ENCODE measurements around the gene PCK1. TPM values are rescaled to one million over a fixed set of nuclear protein-coding genes. Genes with fewer than 3 reads are reported as not detected.

Gene PCK1
- total and polyA plus RNA-seq, 2 donors (not counting 1 experiment from before 2014, with no cell fraction given) = under 0.01 TPM; not detected in 1

GRCh38 chr20:57595041-57596030 is 34.4 kb downstream of the PCK1 start:
- no peak for DNase-seq (ENCODE audit: low read depth in 2 of 2)
- H3K9me3 ChIP-seq (ENCODE audit: control insufficient read depth, insufficient read depth, low read depth, low read length) = no peaks in the 10 kb centered on the region
- TF ChIP-seq, protein P1, sequence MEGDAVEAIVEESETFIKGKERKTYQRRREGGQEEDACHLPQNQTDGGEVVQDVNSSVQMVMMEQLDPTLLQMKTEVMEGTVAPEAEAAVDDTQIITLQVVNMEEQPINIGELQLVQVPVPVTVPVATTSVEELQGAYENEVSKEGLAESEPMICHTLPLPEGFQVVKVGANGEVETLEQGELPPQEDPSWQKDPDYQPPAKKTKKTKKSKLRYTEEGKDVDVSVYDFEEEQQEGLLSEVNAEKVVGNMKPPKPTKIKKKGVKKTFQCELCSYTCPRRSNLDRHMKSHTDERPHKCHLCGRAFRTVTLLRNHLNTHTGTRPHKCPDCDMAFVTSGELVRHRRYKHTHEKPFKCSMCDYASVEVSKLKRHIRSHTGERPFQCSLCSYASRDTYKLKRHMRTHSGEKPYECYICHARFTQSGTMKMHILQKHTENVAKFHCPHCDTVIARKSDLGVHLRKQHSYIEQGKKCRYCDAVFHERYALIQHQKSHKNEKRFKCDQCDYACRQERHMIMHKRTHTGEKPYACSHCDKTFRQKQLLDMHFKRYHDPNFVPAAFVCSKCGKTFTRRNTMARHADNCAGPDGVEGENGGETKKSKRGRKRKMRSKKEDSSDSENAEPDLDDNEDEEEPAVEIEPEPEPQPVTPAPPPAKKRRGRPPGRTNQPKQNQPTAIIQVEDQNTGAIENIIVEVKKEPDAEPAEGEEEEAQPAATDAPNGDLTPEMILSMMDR (conservative IDR thresholded peaks at IDR 0.05 in 1 of 2, IDR thresholded peaks at IDR 0.05 in 1 of 2; ENCODE audit: low read depth in 1 of 2, low read length in 2 of 2) = no peak
- TF ChIP-seq EZH2 (IDR thresholded peaks at IDR 0.05; ENCODE audit: low read length, missing control alignments) = no peak

DNA sequence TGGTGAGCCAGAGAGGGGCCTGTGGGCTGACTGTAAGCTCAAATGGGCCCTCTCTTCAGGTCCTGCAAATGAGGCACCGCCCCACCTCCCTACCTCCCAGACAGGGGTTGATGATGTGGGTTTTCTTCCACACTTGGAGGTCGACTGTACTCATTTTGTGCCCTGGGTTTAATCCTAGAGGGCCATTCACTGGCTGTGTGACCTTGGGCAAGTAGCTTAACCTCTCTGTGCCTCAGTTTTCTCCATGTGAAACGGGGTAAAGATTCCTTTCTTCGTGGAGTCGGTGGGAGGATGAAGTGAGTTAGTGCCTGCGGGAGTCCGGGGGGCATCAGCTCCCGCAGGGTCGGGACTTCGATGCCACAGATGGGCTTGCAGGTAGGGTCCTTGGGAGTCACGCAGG is 35.4 kb downstream of the PCK1 start:
- no peak overlapping the region for H3K9ac ChIP-seq (ENCODE audit: insufficient read depth, low read length)
- H3K9me3 ChIP-seq (ENCODE audit: control insufficient read depth, insufficient read depth, low read depth, low read length) = no peaks in the 10 kb centered on the region
- H3K27me3 ChIP-seq (ENCODE audit: control insufficient read depth, insufficient read depth, low read length) = no peaks in the 10 kb centered on the region
- H3K4me3 ChIP-seq (replicated peaks in 1 of 4; ENCODE audit: control extremely low read depth in 1 of 4, insufficient read depth in 1 of 4, low read depth in 3 of 4, low read length in 4 of 4) = no peak overlapping the region
- no peak for DNase-seq (ENCODE audit: low read depth in 2 of 2)
- no peaks in the 10 kb centered on the region for H4K20me1 ChIP-seq (ENCODE audit: control insufficient read depth, extremely low read depth, insufficient read depth, low read length)
- TF ChIP-seq, protein P1 (conservative IDR thresholded peaks at IDR 0.05 in 1 of 2, IDR thresholded peaks at IDR 0.05 in 1 of 2; ENCODE audit: low read depth in 1 of 2, low read length in 2 of 2) = no peak
- no peak for TF ChIP-seq EZH2 (IDR thresholded peaks at IDR 0.05; ENCODE audit: low read length, missing control alignments)
- no peaks in the 10 kb centered on the region for H3K79me2 ChIP-seq (ENCODE audit: control insufficient read depth, insufficient read depth, low read length)
- no peak overlapping the region for H3K27ac ChIP-seq (ENCODE audit: insufficient read depth, low read length)
- H3K36me3 ChIP-seq (ENCODE audit: control insufficient read depth, insufficient read depth, low read length) = no peaks in the 10 kb centered on the region
- no peak overlapping the region for H2AFZ ChIP-seq (ENCODE audit: low read length)
- no peak overlapping the region for H3K4me2 ChIP-seq (ENCODE audit: extremely low read depth, insufficient read depth, low read length)
- H3K4me1 ChIP-seq (ENCODE audit: control insufficient read depth, extremely low read depth, insufficient read depth, low read length) = no peaks in the 10 kb centered on the region

More at GRCh38 chr20:57595041-57596030, 34.4 kb downstream of the PCK1 start:
- no peak overlapping the region for H3K4me2 ChIP-seq (ENCODE audit: extremely low read depth, insufficient read depth, low read length)
- H2AFZ ChIP-seq (ENCODE audit: low read length) = no peak overlapping the region
- H3K79me2 ChIP-seq (ENCODE audit: control insufficient read depth, insufficient read depth, low read length) = no peaks in the 10 kb centered on the region
- H3K9ac ChIP-seq (ENCODE audit: insufficient read depth, low read length) = no peak overlapping the region
- H3K4me1 ChIP-seq (ENCODE audit: control insufficient read depth, extremely low read depth, insufficient read depth, low read length) = no peaks in the 10 kb centered on the region
- H3K4me3 ChIP-seq (replicated peaks in 1 of 4; ENCODE audit: control extremely low read depth in 1 of 4, insufficient read depth in 1 of 4, low read depth in 3 of 4, low read length in 4 of 4) = no peak overlapping the region
- H3K27me3 ChIP-seq (ENCODE audit: control insufficient read depth, insufficient read depth, low read length) = no peaks in the 10 kb centered on the region
- H3K36me3 ChIP-seq (ENCODE audit: control insufficient read depth, insufficient read depth, low read length) = no peaks in the 10 kb centered on the region
- no peaks in the 10 kb centered on the region for H4K20me1 ChIP-seq (ENCODE audit: control insufficient read depth, extremely low read depth, insufficient read depth, low read length)
- no peak overlapping the region for H3K27ac ChIP-seq (ENCODE audit: insufficient read depth, low read length)

GRCh38 chr20:57596998-57597939 is 36.4 kb downstream of the PCK1 start:
- peak; percentile 31 to 32 for DNase-seq (ENCODE audit: low read depth in 2 of 2)
- H3K79me2 ChIP-seq (ENCODE audit: control insufficient read depth, insufficient read depth, low read length) = no peaks in the 10 kb centered on the region
- H3K4me1 ChIP-seq (ENCODE audit: control insufficient read depth, extremely low read depth, insufficient read depth, low read length) = no peaks in the 10 kb centered on the region
- no peak overlapping the region for H3K4me2 ChIP-seq (ENCODE audit: extremely low read depth, insufficient read depth, low read length)
- no peaks in the 10 kb centered on the region for H3K36me3 ChIP-seq (ENCODE audit: control insufficient read depth, insufficient read depth, low read length)
- no peak overlapping the region for H3K9ac ChIP-seq (ENCODE audit: insufficient read depth, low read length)
- no peak for TF ChIP-seq EZH2 (IDR thresholded peaks at IDR 0.05; ENCODE audit: low read length, missing control alignments)
- TF ChIP-seq, protein P1 (conservative IDR thresholded peaks at IDR 0.05 in 1 of 2, IDR thresholded peaks at IDR 0.05 in 1 of 2; ENCODE audit: low read depth in 1 of 2, low read length in 2 of 2) = peak; percentile 60 to 69
- no peaks in the 10 kb centered on the region for H3K27me3 ChIP-seq (ENCODE audit: control insufficient read depth, insufficient read depth, low read length)
- no peak overlapping the region for H3K4me3 ChIP-seq (replicated peaks in 1 of 4; ENCODE audit: control extremely low read depth in 1 of 4, insufficient read depth in 1 of 4, low read depth in 3 of 4, low read length in 4 of 4)
- H3K9me3 ChIP-seq (ENCODE audit: control insufficient read depth, insufficient read depth, low read depth, low read length) = no peaks in the 10 kb centered on the region
- no peaks in the 10 kb centered on the region for H4K20me1 ChIP-seq (ENCODE audit: control insufficient read depth, extremely low read depth, insufficient read depth, low read length)
- no peak overlapping the region for H3K27ac ChIP-seq (ENCODE audit: insufficient read depth, low read length)
- no peak overlapping the region for H2AFZ ChIP-seq (ENCODE audit: low read length)

Data from fibroblast of lung (primary cell).